MM.1S (cell line): ENCODE results near the gene NPY4R2.
"Not testable (repeated sequence)": the region's sequence is repeated elsewhere in the genome, so short reads cannot be mapped to it uniquely, and the experiment has no call there.

Experiments
- EZH2 ChIP-seq: fragments of 300-600 bp; sonication (generic); optimal IDR thresholded peaks from 2 replicates; pipeline ENCODE3; 2017; ENCODE audit warnings: low read depth, mild to moderate bottlenecking, antibody characterized with exemption, low read length, mixed read lengths
- EZH2phosphoT487 ChIP-seq: fragments of 300-600 bp; sonication (generic); IDR thresholded peaks from 2 replicates; pipeline ENCODE4 v1.6.1; 2018; ENCODE audit warnings: antibody characterized with exemption, low read length
- TF ChIP-seq, protein P1 (sequence below): fragments of 300-600 bp; sonication (generic); IDR thresholded peaks from 2 replicates; pipeline ENCODE4 v1.5.1; 2016; ENCODE audit warnings: antibody characterized with exemption, low read length, mixed read lengths

DNA sequence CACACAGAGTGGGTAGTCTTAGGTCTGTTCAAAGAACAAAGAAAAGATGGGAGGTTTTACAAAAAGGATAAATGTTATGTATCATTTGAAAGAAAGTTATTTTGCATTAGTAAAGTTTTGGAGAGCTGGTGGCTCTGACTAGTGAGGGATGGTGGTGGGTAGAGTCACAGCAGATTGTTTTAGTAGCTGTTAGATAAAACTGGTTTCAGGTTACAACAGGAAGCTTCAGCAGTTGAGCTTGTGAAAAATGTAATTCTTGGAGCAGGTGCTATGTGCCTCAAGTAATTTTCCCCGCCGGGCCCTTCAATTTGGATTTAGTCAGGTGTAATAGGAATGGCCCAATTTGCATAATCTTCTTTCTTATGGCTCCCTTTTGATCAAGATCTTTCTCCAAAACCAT, 20.6 kb upstream of the NPY4R2 start:
- TF ChIP-seq, protein P1, sequence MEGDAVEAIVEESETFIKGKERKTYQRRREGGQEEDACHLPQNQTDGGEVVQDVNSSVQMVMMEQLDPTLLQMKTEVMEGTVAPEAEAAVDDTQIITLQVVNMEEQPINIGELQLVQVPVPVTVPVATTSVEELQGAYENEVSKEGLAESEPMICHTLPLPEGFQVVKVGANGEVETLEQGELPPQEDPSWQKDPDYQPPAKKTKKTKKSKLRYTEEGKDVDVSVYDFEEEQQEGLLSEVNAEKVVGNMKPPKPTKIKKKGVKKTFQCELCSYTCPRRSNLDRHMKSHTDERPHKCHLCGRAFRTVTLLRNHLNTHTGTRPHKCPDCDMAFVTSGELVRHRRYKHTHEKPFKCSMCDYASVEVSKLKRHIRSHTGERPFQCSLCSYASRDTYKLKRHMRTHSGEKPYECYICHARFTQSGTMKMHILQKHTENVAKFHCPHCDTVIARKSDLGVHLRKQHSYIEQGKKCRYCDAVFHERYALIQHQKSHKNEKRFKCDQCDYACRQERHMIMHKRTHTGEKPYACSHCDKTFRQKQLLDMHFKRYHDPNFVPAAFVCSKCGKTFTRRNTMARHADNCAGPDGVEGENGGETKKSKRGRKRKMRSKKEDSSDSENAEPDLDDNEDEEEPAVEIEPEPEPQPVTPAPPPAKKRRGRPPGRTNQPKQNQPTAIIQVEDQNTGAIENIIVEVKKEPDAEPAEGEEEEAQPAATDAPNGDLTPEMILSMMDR: not testable (repeated sequence)
- TF ChIP-seq EZH2, EZH2phosphoT487: not testable (repeated sequence)
